Dedifferentiated amniotic fluid mesenchymal stem cell (primary cell): ENCODE data around the gene HS3ST2.

Experiments
- DNase-seq: peaks from one replicate; pipeline ENCODE4 v3.0.0-alpha.2; 2016; ENCODE audit errors: extremely low spot score

HS3ST2 gene

GRCh38 chr16:22813948-22814710 lies at the start of gene HS3ST2:
Gene HS3ST2 (plus strand): TSS chr16:22814162. CDS start chr16:22814611, 449 bp downstream.
- DNase-seq = no peak

- DNase-seq = no peak
Observed at GRCh38 chr16:22764662-22765327, 49.2 kb upstream of the HS3ST2 start.

GRCh38 chr16:22765479-22765878 lies 48.5 kb upstream of the HS3ST2 start:
- DNase-seq = no peak

GRCh38 chr16:22770866-22771265 lies 43.1 kb upstream of the HS3ST2 start:
- DNase-seq = no peak

- DNase-seq = no peak
Observed at GRCh38 chr16:22771551-22771950, 42.4 kb upstream of the HS3ST2 start.

GRCh38 chr16:22775220-22775922 lies 38.6 kb upstream of the HS3ST2 start:
- DNase-seq = no peak

GRCh38 chr16:22781480-22781879 lies 32.5 kb upstream of the HS3ST2 start:
- DNase-seq = no peak

- DNase-seq = no peak
Observed at GRCh38 chr16:22782314-22782713, 31.6 kb upstream of the HS3ST2 start.

- DNase-seq = no peak
Observed at GRCh38 chr16:22784690-22785214, 29.2 kb upstream of the HS3ST2 start.

DNA sequence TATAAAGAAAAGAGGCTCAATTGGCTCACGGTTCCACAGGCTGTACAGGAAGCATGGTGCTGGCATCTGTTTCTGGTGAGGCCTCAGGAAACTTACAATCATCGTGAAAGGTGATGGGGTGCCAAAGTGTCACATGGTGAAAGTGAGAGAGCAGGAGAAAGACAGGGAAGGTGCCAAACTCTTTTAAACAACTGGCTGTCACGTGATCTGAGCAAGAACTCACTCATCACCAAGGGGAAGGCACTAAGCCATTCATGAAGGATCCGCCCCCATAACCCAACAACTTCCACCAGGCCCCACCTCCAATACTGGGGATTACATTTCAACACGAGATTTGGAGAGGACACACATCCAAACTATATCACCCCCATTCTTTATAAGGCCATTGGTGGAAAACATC lies 28.4 kb upstream of the HS3ST2 start:
- no peak for DNase-seq

DNA sequence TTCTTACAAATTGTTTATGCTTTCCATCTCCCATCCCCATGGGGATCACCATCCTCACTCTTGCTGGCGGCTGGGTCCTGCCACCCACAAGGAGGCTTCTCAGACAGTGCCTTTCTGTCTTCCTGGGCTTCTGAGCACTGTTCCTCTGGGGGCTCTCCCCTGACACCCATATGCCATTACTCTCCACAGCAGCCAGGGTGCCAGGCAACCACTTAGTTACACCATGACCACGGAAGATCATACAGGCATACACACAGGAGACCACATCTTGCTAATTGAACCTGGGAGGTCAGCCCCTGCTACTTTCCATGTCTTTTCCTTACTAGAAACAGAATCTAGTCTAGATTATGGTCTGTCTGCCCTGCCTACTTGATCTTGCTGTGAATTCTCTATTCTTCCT lies 27.7 kb upstream of the HS3ST2 start:
- no peak for DNase-seq

DNA sequence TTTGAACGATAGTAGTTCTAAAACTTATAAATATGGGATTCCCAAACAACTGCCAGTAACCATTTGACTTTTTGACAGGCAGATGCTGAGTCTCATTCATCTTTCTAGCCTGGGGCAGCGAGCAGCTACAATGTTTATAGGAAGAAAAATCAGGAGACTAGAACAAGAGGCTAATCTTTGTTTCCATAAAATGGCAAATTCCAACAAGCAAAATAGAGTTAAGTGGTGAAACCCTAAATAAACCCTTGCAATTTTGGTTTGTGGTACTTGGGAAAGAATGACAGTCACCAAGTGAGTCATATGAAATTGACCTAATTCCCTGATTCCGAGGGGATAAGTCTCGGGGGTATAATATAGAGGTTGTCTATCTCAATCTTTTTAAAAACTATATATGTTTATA lies 27.3 kb upstream of the HS3ST2 start:
- no peak for DNase-seq

DNA sequence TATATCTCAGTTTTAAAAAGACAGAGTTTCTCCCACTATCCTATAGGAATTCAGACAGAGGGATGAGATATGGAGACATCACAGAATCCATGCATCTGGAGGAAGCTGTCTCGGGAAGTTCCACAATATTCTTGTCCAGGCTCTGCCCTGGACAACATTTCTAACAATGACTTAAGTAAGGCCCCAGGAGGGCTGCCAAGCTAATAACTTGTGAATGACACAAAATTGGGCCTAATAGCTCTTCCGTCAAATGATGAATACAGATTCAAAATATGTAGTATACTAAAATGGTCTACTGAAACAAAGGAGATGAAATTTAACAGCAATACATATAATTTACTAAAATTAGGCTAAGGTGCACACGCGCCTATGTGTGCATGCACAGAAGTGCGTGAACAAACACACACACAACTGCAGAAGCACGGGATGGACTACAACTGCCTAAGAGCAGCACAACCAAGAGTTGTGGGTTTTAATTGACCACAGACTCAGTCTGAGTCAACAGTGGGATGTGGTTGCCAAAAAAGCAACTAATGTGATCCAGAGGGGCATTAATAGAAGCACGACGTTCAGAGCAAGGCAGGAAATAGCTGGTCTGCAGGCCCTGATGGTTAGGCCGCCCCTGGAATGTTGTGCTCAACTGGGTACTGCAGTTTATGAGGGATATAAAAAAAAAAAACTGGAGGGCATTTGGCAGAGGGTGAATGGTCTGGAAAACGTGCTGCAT lies 26.3 kb upstream of the HS3ST2 start:
- no peak for DNase-seq

DNA sequence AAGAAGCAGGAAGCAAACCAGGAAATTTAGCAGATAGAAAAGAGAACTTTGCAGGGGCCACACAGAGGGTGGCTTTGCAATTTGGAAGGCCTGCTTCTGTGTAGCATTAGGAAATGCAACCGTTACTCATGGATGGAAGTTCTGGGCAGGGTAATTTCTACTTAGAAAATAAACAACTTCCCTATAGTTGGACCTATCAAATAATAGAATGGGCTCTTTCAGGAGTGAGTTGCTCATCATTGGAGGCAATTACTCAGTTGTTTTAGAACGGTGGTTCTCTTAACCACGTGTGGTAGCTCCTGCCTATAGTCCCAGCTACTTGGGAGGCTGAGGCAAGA lies 25.8 kb upstream of the HS3ST2 start:
- DNase-seq = no peak

- no peak for DNase-seq
Observed at GRCh38 chr16:22789281-22789945, 24.5 kb upstream of the HS3ST2 start.

DNA sequence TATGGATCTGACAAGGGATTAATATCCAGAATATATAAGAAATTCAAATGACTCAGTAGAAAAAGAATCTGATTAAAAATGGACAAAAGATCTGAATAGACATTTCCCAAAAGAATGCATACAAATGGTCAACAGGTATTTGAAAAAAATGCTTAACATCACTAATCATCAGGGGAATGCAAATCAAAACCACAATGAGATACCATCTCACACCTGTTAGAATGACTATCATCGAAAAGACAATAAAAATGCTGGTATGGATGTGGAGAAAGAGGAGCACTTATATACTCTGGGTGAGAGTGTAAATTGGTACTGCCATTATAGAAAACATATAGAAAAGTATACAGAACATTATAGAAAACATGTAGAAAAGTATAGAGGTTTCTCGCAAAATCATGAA lies 16.4 kb upstream of the HS3ST2 start:
- no peak for DNase-seq

GRCh38 chr16:22799113-22799512 lies 14.8 kb upstream of the HS3ST2 start:
- DNase-seq = no peak

GRCh38 chr16:22804893-22805292 lies 9.1 kb upstream of the HS3ST2 start:
- no peak for DNase-seq

GRCh38 chr16:22805326-22805725 lies 8.6 kb upstream of the HS3ST2 start:
- DNase-seq = no peak

- DNase-seq = no peak
Observed at GRCh38 chr16:22806811-22807210, 7.2 kb upstream of the HS3ST2 start.

GRCh38 chr16:22810226-22810625 lies 3.7 kb upstream of the HS3ST2 start:
- DNase-seq = no peak
